Neural cell (in vitro differentiated cells): ENCODE measurements around the gene IFNE. TPM values are rescaled to one million over a fixed set of nuclear protein-coding genes. Genes with fewer than 3 reads are reported as not detected.

Source experiments
- H2AFZ ChIP-seq: fragments of 200-600, 300-800 bp; sonication (generic), shearing (Covaris generic); 2 replicates; pipeline ENCODE4 v1.6.0; 2014; ENCODE audit warnings: low read depth, mild to moderate bottlenecking, antibody characterized with exemption, low read length, moderate library complexity
- H3F3A ChIP-seq: fragments of 200-600 bp; shearing (Covaris generic); 2 replicates; pipeline ENCODE4 v1.6.1; 2016; ENCODE audit warnings: mild to moderate bottlenecking, moderate library complexity, mixed read lengths, antibody characterized with exemption, low read length; ENCODE audit not compliant: insufficient read depth, poor library complexity, severe bottlenecking
- H3K27ac ChIP-seq: fragments of 200-600, 300-800 bp; sonication (generic), shearing (Covaris generic); 2 replicates; pipeline ENCODE4 v1.5.1; 2014; ENCODE audit warnings: mild to moderate bottlenecking, low read length, moderate library complexity
- H3K27me3 ChIP-seq: fragments of 300-800, 200-600 bp; sonication (generic), shearing (Covaris generic); 2 replicates; pipeline ENCODE4 v1.6.0; 2014; ENCODE audit warnings: mild to moderate bottlenecking, low read depth, low read length, moderate library complexity; ENCODE audit not compliant: insufficient read depth
- H3K36me3 ChIP-seq: fragments of 300-800, 200-600 bp; sonication (generic), shearing (Covaris generic); 2 replicates; pipeline ENCODE4 v1.5.1; 2014; ENCODE audit warnings: mild to moderate bottlenecking, antibody characterized with exemption, low read length, moderate library complexity; ENCODE audit not compliant: insufficient read depth
- H3K4me2 ChIP-seq: fragments of 300-800, 200-600 bp; sonication (generic), shearing (Covaris generic); 2 replicates; pipeline ENCODE4 v1.6.0; 2014; ENCODE audit warnings: mild to moderate bottlenecking, low read length
- H3K4me3 ChIP-seq: fragments of 300-800, 200-600 bp; sonication (generic), shearing (Covaris generic); 2 replicates; pipeline ENCODE4 v1.5.1; 2014; ENCODE audit warnings: mild to moderate bottlenecking, low read length, moderate library complexity
- H3K79me2 ChIP-seq: fragments of 200-600 bp; shearing (Covaris generic); replicated peaks from 2 replicates; pipeline ENCODE4 v1.6.0; 2014; ENCODE audit warnings: mild to moderate bottlenecking, low read length, moderate library complexity; ENCODE audit not compliant: insufficient read depth
- H3K9ac ChIP-seq: fragments of 300-800, 200-600 bp; sonication (generic), shearing (Covaris generic); 2 replicates; pipeline ENCODE4 v1.6.1; 2016; ENCODE audit warnings: mild to moderate bottlenecking, low read length, mixed read lengths
- H3K9me2 ChIP-seq: fragments of 200-600 bp; shearing (Covaris generic); 2 replicates; pipeline ENCODE4 v1.6.1; 2016; ENCODE audit warnings: mild to moderate bottlenecking, low read length, mixed read lengths; ENCODE audit not compliant: insufficient read depth
- H3K9me3 ChIP-seq: fragments of 200-600, 300-800 bp; sonication (generic), shearing (Covaris generic); 2 replicates; pipeline ENCODE4 v1.6.1; 2016; ENCODE audit warnings: mild to moderate bottlenecking, mixed run types, low read length, moderate library complexity, mixed read lengths
- H4K20me1 ChIP-seq: fragments of 200-600 bp; shearing (Covaris generic); 2 replicates; pipeline ENCODE4 v1.6.1; 2016; ENCODE audit warnings: mild to moderate bottlenecking, mixed run types; ENCODE audit not compliant: insufficient read depth
- CTCF ChIP-seq: fragments of 450-650 bp; IDR thresholded peaks from 2 replicates; pipeline ENCODE4 v1.5.1; 2014; ENCODE audit warnings: antibody characterized with exemption, mild to moderate bottlenecking, moderate library complexity; ENCODE audit not compliant: poor library complexity, severe bottlenecking
- EP300 ChIP-seq: fragments of 450-650 bp; conservative IDR thresholded peaks from 2 replicates; pipeline ENCODE4 v1.6.1; 2014; ENCODE audit warnings: antibody characterized with exemption, mild to moderate bottlenecking, moderate library complexity; ENCODE audit not compliant: poor library complexity, severe bottlenecking
- EZH2 ChIP-seq: fragments of 200-600, 300-800 bp; shearing (Covaris generic), sonication (generic); IDR thresholded peaks from 2 replicates; pipeline ENCODE4 v1.6.1; 2014; ENCODE audit warnings: antibody characterized with exemption, low read length, borderline replicate concordance, mild to moderate bottlenecking; ENCODE audit not compliant: insufficient read depth, poor library complexity, severe bottlenecking
- MXI1 ChIP-seq: fragments of 450-650 bp; conservative IDR thresholded peaks from 2 replicates; pipeline ENCODE4 v1.6.1; 2014; ENCODE audit warnings: antibody characterized with exemption, mild to moderate bottlenecking; ENCODE audit not compliant: poor library complexity, severe bottlenecking
- POLR2AphosphoS5 ChIP-seq: IDR thresholded peaks from 2 replicates; pipeline ENCODE4 v1.6.1; 2012
- RAD21 ChIP-seq: fragments of 450-650 bp; conservative IDR thresholded peaks from 2 replicates; pipeline ENCODE4 v1.6.1; 2014; ENCODE audit warnings: antibody characterized with exemption, mild to moderate bottlenecking, moderate library complexity
- REST ChIP-seq: IDR thresholded peaks from 2 replicates; pipeline ENCODE4 v1.6.1; 2012; ENCODE audit warnings: borderline replicate concordance
- SMC3 ChIP-seq: fragments of 450-650 bp; conservative IDR thresholded peaks from 2 replicates; pipeline ENCODE4 v1.6.1; 2014; ENCODE audit warnings: antibody characterized with exemption, mild to moderate bottlenecking, moderate library complexity; ENCODE audit not compliant: poor library complexity
- TAF1 ChIP-seq: IDR thresholded peaks from 2 replicates; pipeline ENCODE4 v1.6.1; 2012; ENCODE audit warnings: low read depth
- polyA plus RNA-seq: library from polyadenylated mRNA; depleted of rRNA; stranded (reverse); fragments of >200 nt; gene quantifications from 2 replicates; pipeline ENCODE4 v1.2.3, GENCODE V29; 2014

The IFNE gene
- polyA plus RNA-seq, 1 donor from 2014 or later: not detected

- no peak overlapping the region for H2AFZ ChIP-seq
- no peaks in the 10 kb centered on the region for H3F3A ChIP-seq
- H3K4me3 ChIP-seq: no peak overlapping the region
- no peak overlapping the region for H3K27ac ChIP-seq
- no peaks in the 10 kb centered on the region for H3K9me3 ChIP-seq
- H3K4me2 ChIP-seq: no peak overlapping the region
- no peaks in the 10 kb centered on the region for H3K36me3 ChIP-seq
- no peak overlapping the region for H3K9ac ChIP-seq
- no peaks in the 10 kb centered on the region for H4K20me1 ChIP-seq
- no peaks in the 10 kb centered on the region for H3K9me2 ChIP-seq
- H3K27me3 ChIP-seq: no peaks in the 10 kb centered on the region
- H3K79me2 ChIP-seq: no peaks in the 10 kb centered on the region
- no peak for TF ChIP-seq REST
- TF ChIP-seq POLR2AphosphoS5: no peak
- no peak for TF ChIP-seq MXI1
- no peak for TF ChIP-seq TAF1
- TF ChIP-seq EZH2: no peak
- TF ChIP-seq EP300: no peak
- no peak for TF ChIP-seq SMC3
- no peak for TF ChIP-seq CTCF
- TF ChIP-seq RAD21: no peak
These were observed 4.6 kb downstream of the IFNE start for GRCh38 chr9:21477466-21477865.

- Histone ChIP-seq H3K9ac (no peak overlapping the region), H3K79me2 (no peaks in the 10 kb centered on the region), H3K4me2 (no peak overlapping the region), H3K9me3 (no peaks in the 10 kb centered on the region), H3K36me3 (no peaks in the 10 kb centered on the region), H3K4me3 (no peak overlapping the region), H4K20me1 (no peaks in the 10 kb centered on the region), H2AFZ (no peak overlapping the region), H3K27me3 (no peaks in the 10 kb centered on the region), H3F3A (no peaks in the 10 kb centered on the region), H3K9me2 (no peaks in the 10 kb centered on the region), H3K27ac (no peak overlapping the region)
- TF ChIP-seq RAD21: no peak
- TF ChIP-seq POLR2AphosphoS5: no peak
- no peak for TF ChIP-seq TAF1
- no peak for TF ChIP-seq REST
- TF ChIP-seq EP300: no peak
- no peak for TF ChIP-seq MXI1
- TF ChIP-seq CTCF: no peak
- no peak for TF ChIP-seq SMC3
- no peak for TF ChIP-seq EZH2
These were observed 8.9 kb downstream of the IFNE start for GRCh38 chr9:21473236-21473635.
